Right lobe of liver (tissue), 6 donors: ENCODE measurements around the gene CCDC150. TPM values are rescaled to one million over a fixed set of nuclear protein-coding genes. Genes with fewer than 3 reads are reported as not detected.

Experiments
- ATAC-seq, 4 donors: fragments of 200-7000 bp; cut with Tn5 transposase; one replicate each; pipeline ENCODE4 v1.9.1; 2020; ENCODE audit warnings: mild to moderate bottlenecking in 4 of 4, moderate library complexity in 4 of 4
- DNase-seq, 3 donors: peaks; one replicate each; pipeline ENCODE4 v3.0.0-alpha.2; 2020
- H3K27ac ChIP-seq, 3 donors: fragments of 200-600 bp; one replicate each; pipeline ENCODE4 v1.8.0; 2022
- H3K27me3 ChIP-seq, 2 donors: fragments of 200-600 bp; one replicate each; pipeline ENCODE4 v1.8.0; 2022
- H3K36me3 ChIP-seq, 4 donors: fragments of 200-600 bp; sonication (generic) in 1 of 4; one replicate each; pipeline versions ENCODE4 v1.5.1 to v1.8.0; 2017 to 2022; ENCODE audit warnings: control low read depth in 1 of 4
- H3K4me1 ChIP-seq, 4 donors: fragments of 200-600 bp; sonication (generic) in 1 of 4; one replicate each; pipeline versions ENCODE4 v1.5.1 to v1.8.0; 2017 to 2022; ENCODE audit warnings: control low read depth in 1 of 4
- H3K4me3 ChIP-seq, 3 donors: fragments of 200-600 bp; one replicate each; pipeline ENCODE4 v1.8.0; 2022
- H3K9me3 ChIP-seq, 4 donors: fragments of 200-600 bp; sonication (generic) in 1 of 4; one replicate each; pipeline versions ENCODE4 v1.5.1 to v1.8.0; 2017 to 2022; ENCODE audit warnings: control low read depth in 1 of 4
- CTCF ChIP-seq, 4 donors: fragments of 200-600 bp in 3 of 4; fragments of 450-650 bp in 1 of 4; IDR thresholded peaks; one replicate each; pipeline versions ENCODE4 v1.5.1 to v1.8.0; 2016 to 2022; ENCODE audit warnings: antibody characterized with exemption in 4 of 4, mild to moderate bottlenecking in 2 of 4
- POLR2A ChIP-seq: fragments of 450-650 bp; IDR thresholded peaks from one replicate; pipeline ENCODE4 v1.6.1; 2017; ENCODE audit warnings: antibody characterized with exemption, mild to moderate bottlenecking
- WGBS: methylation state at CpG from one replicate; pipeline ENCODE4 v1.1.6; 2018; ENCODE audit warnings: low coverage, low lambda C conversion rate; ENCODE audit not compliant: insufficient coverage; ENCODE audit errors: missing lambda C conversion rate; 5-methylcytosine and 5-hydroxymethylcytosine counted together
- intact Hi-C, 2 donors: fragments of 100-400 bp; cut with DNase I; formaldehyde crosslinking; loops; one replicate each; pipeline versions ENCODE4 v1.11.2 to v1.14.1; 2022
- small RNA-seq, 2 experiments: library from RNA; depleted of rRNA; stranded (forward); fragments of <200 nt; gene quantifications; one replicate each; pipeline ENCODE3, GENCODE V24; 2016
- total RNA-seq, 6 experiments: library from RNA; depleted of rRNA in 2 of 6; stranded (reverse); fragments of >200 nt in 2 of 6; fragmentation: NEBNext Ultra II Directional in 3 of 6; extraction: Animal tissue kit (Norgen Biotek cat#: 25700) in 3 of 6; gene quantifications; one replicate each; pipeline versions ENCODE4 v1.1.0 to v1.2.4, GENCODE V29; 2016 to 2023
- donor health status: DM: no; HTN: yes; CAD: no.
- donor health status: DM: no; HTN: no; CAD: no.
- donor health status: DM: no; HTN: no; CAD: no.
- donor health status: DM: no; HTN: yes; CAD: no.
- donor health status: DM: no; HTN: yes; CAD: no.

Gene CCDC150
- total RNA-seq, 6 experiments from 2014 or later: 0.98 to 4.1 (median 1.9) TPM

GRCh38 chr2:196759378-196759706 lies 119.8 kb downstream of the CCDC150 start:
- Histone ChIP-seq H3K9me3 (no peaks in the 10 kb centered on the region), H3K36me3 (peaks cover 0 to 11% (median under 1%) of the 10 kb centered on the region in 4 donors), H3K27me3 (no peaks in the 10 kb centered on the region), H3K4me1 (no peaks in the 10 kb centered on the region), H3K4me3 (no peak overlapping the region), H3K27ac (no peak overlapping the region)
- intact Hi-C loops: loop anchor here in 1 of 2 donors (10.0 kb wide), 1 partner anchor 475 kb away; no protein-coding TSS in a partner anchor
- WGBS: 45% methylated on average over 5 of the region's 5 CpGs
- TF ChIP-seq POLR2A (no peak), CTCF (IDR thresholded peaks at IDR 0.05) (no peak)
- ATAC-seq: no peak
- no peak for DNase-seq

GRCh38 chr2:196767101-196767500 lies 127.6 kb downstream of the CCDC150 start:
- peaks cover 0 to 73% (median 9%) of the 10 kb centered on the region in 4 donors for H3K36me3 ChIP-seq
- 42% methylated on average over 1 of the region's 1 CpG for WGBS

More at GRCh38 chr2:196767101-196767500, 127.6 kb downstream of the CCDC150 start:
- ATAC-seq: peak in 3 of 4 donors; percentile 48 to 53 (median 49)
- DNase-seq: no peak
- Histone ChIP-seq H3K27me3 (no peaks in the 10 kb centered on the region), H3K4me3 (no peak overlapping the region), H3K27ac (no peak overlapping the region), H3K4me1 (no peaks in the 10 kb centered on the region), H3K9me3 (no peaks in the 10 kb centered on the region)
- intact Hi-C loops: no loop called here
- TF ChIP-seq POLR2A (no peak), CTCF (IDR thresholded peaks at IDR 0.05) (no peak)

Small RNAs within 50 kb of the gene (small RNA-seq; reads per million reads assigned to genes)
- gene RF00424: 0 reads per million in 2 experiments

Other genes starting within 250 kb of the CCDC150 start
- gene HECW2, start 46.2 kb upstream of the CCDC150 start, total RNA-seq: 10 to 100 TPM in 1 of 6 experiments, 1 to 10 TPM in 5; 3.3 to 10.7 (median 6.6) TPM
- gene GTF3C3, start 160.0 kb downstream of the CCDC150 start, total RNA-seq: 10 to 100 TPM; 10.0 to 21.7 (median 13.5) TPM
- 1 to 10 TPM in 1 of 6 experiments, not detected in 5; 1.1 TPM for gene C2orf66, start 169.6 kb downstream of the CCDC150 start, total RNA-seq